ENCODE data around the gene SCRN2.

DNA sequence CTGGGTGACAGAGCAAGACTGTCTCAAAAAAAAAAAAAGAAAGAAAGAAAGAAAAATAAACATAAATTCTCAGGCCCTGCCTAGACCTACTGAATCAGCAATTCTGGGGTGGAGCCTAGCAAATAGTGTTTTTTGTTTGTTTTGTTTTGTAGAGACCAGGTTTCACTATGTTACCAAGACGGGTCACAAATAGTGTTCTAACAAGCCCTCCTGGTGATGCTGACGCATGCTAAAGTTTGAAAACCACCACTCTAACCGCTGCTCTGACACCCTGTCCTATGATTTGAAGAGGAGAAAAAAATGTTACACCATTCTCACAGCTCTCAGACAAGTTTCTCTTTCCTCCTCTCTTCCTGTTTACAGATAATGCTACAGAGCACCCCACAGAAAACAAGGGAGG, 11.2 kb downstream of the SCRN2 start:
- TF ChIP-seq, protein P1, sequence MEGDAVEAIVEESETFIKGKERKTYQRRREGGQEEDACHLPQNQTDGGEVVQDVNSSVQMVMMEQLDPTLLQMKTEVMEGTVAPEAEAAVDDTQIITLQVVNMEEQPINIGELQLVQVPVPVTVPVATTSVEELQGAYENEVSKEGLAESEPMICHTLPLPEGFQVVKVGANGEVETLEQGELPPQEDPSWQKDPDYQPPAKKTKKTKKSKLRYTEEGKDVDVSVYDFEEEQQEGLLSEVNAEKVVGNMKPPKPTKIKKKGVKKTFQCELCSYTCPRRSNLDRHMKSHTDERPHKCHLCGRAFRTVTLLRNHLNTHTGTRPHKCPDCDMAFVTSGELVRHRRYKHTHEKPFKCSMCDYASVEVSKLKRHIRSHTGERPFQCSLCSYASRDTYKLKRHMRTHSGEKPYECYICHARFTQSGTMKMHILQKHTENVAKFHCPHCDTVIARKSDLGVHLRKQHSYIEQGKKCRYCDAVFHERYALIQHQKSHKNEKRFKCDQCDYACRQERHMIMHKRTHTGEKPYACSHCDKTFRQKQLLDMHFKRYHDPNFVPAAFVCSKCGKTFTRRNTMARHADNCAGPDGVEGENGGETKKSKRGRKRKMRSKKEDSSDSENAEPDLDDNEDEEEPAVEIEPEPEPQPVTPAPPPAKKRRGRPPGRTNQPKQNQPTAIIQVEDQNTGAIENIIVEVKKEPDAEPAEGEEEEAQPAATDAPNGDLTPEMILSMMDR (conservative IDR thresholded peaks at IDR 0.05) = no peak
- TF ChIP-seq ZFX (IDR thresholded peaks at IDR 0.05) = no peak
